Activated T-helper 17 cell treated with anti-CD3 and anti-CD28 coated beads, Interleukin-2, amount 50 U/mL, for 72 hours (primary cell): ENCODE measurements around the gene RAB17. TPM values are rescaled to one million over a fixed set of nuclear protein-coding genes. Genes with fewer than 3 reads are reported as not detected.
"Not testable (repeated sequence)": the region's sequence is repeated elsewhere in the genome, so short reads cannot be mapped to it uniquely, and the experiment has no call there.

Experiments used
- ATAC-seq: fragments of 150-1000 bp; cut with Tn5 transposase; replicated peaks from 2 replicates; pipeline ENCODE4 v1.10.0; 2021; ENCODE audit warnings: mild to moderate bottlenecking, moderate library complexity
- H3K27ac Mint-ChIP-seq: one replicate; pipeline ENCODE4 v1.8.0; 2022; ENCODE audit warnings: mixed read lengths
- H3K27me3 Mint-ChIP-seq: one replicate; pipeline ENCODE4 v1.8.0; 2022; ENCODE audit warnings: mixed read lengths
- H3K36me3 Mint-ChIP-seq: one replicate; pipeline ENCODE4 v1.8.0; 2022; ENCODE audit warnings: low read depth, mild to moderate bottlenecking, mixed read lengths
- H3K4me1 Mint-ChIP-seq: one replicate; pipeline ENCODE4 v1.8.0; 2022; ENCODE audit warnings: mixed read lengths
- H3K4me3 Mint-ChIP-seq: one replicate; pipeline ENCODE4 v1.8.0; 2022; ENCODE audit warnings: mild to moderate bottlenecking, mixed read lengths
- H3K9me3 Mint-ChIP-seq: one replicate; pipeline ENCODE4 v1.8.0; 2022; ENCODE audit warnings: mixed read lengths
- total RNA-seq, 2 donors: library from RNA; stranded (reverse); gene quantifications; one replicate each; pipeline ENCODE4 v1.2.3, GENCODE V29; 2022

Gene RAB17
- total RNA-seq, 2 donors from 2014 or later: 0.43 to 2.5 TPM

DNA sequence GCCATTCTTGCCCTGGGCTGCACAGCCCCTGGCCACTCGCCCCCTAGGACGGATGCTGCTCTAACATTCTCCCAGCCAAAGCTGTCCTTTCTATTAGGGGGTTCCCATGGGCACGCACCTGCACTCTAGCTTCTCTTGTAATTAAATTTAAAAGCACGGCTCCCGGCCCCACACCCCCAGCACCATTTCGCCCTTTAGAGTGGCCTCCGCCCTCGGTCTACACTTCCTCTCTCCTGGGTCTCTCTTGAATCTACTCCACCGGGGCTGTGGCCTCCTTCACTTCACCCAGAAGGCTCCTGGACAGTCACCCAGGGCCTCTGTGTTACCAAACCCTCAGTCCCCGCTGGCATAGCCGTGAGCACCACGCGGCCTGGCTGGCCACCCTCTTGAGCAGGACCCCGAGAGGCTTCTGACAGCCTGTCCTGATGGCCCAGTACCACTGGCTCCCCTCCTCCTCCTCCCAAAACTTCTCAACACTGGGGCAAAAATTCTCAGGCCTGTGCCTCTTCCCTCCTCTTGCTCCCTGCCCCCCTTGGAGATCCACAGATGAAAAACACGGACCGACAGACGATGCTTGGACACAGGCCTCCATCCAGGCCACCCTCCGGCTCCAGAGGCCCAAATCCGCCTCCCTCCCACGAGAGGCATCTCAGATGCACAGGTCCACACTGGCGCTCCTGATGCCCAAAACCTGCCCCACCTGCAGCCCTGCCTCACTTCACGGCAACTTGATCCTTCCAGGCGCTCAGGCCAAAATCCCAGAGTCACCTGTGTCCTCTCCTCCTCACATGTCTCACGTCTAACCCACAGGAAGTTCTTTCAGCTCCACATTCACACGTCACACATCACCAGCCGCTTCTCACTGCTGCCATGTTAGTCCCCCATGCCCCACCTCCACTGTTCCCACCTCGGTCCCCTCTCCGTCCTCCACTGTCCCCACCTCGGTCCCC is 6.9 kb upstream of the RAB17 start:
- Mint-ChIP-seq H3K9me3 (no peaks in the 10 kb centered on the region), H3K4me3 (no peak overlapping the region), H3K27me3 (no peaks in the 10 kb centered on the region), H3K4me1 (no peaks in the 10 kb centered on the region), H3K27ac (peak overlapping the region; percentile 14), H3K36me3 (no peaks in the 10 kb centered on the region)
- no peak for ATAC-seq

DNA sequence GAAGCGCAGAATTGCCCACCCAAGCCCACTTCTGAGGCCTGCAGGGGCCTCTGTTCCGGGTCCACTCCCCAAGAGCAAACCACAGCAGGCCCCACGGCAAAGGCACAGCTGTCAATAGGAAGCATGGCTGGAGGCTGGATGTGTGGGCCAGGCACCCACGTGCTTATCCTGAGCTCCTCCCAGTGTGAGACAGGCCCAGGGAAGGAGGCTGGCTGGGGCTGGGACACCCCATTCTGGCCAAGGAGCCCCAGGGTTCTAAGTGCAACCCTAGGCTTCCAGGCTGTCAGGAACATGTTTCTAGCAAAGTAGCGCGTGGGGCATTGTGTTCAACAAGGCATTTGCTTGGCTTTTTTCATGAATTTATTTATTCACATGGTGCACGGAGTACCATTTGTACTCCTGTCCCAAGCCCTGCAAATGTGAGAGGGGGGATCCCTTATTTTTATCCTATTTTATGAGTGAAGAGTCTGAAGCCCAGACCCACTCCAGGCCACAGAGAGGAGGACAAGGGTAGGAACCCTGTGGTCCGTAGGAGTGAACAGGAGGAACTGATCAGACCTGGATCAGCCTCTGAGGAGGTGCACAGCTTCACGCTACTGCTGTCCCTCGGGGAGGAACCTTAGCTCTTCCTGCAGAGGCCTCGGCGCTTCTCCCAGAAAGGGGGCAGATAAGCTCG is 6.1 kb upstream of the RAB17 start:
- Mint-ChIP-seq H3K27ac (no peak overlapping the region), H3K4me3 (no peak overlapping the region), H3K4me1 (peaks cover 2% of the 10 kb centered on the region), H3K36me3 (no peaks in the 10 kb centered on the region), H3K9me3 (no peaks in the 10 kb centered on the region), H3K27me3 (no peaks in the 10 kb centered on the region)
- peak; percentile 2 for ATAC-seq

- not testable (repeated sequence) for H3K27ac Mint-ChIP-seq, H3K36me3 Mint-ChIP-seq, H3K4me1 Mint-ChIP-seq, H3K9me3 Mint-ChIP-seq, H3K4me3 Mint-ChIP-seq, ATAC-seq, H3K27me3 Mint-ChIP-seq
Measured at GRCh38 chr2:237595829-237596519, 5.4 kb upstream of the RAB17 start.

GRCh38 chr2:237594514-237594871 is 4.0 kb upstream of the RAB17 start:
- no peaks in the 10 kb centered on the region for H3K9me3 Mint-ChIP-seq
- no peak overlapping the region for H3K4me3 Mint-ChIP-seq
- peaks cover 5% of the 10 kb centered on the region for H3K4me1 Mint-ChIP-seq
- ATAC-seq: no peak
- no peaks in the 10 kb centered on the region for H3K36me3 Mint-ChIP-seq
- H3K27me3 Mint-ChIP-seq: no peaks in the 10 kb centered on the region
- no peak overlapping the region for H3K27ac Mint-ChIP-seq

- Mint-ChIP-seq H3K27me3 (no peaks in the 10 kb centered on the region), H3K36me3 (no peaks in the 10 kb centered on the region), H3K9me3 (no peaks in the 10 kb centered on the region), H3K4me1 (peaks cover 5% of the 10 kb centered on the region), H3K4me3 (no peak overlapping the region), H3K27ac (no peak overlapping the region)
- ATAC-seq: no peak
Measured at GRCh38 chr2:237593596-237594320, 3.2 kb upstream of the RAB17 start.

DNA sequence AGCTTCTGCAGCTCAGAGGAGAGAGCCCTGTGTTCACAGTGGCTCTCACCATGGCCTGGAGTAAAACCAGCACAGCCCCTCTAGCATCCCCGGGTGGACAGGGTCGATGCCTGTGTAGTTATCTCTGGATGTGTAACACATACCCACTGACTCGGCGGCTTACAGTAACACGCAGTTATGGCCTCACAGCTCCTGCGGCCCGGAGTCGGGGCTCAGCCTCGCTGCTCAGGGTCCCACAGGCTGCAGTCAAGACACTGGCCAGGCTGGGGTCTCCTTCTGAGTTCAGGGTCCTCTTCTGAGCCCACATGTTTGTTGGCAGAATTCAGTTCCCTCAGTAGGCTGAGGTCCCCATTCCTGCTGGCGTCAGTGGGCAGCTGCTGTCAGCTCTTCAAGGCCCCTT is 2.5 kb upstream of the RAB17 start:
- no peak overlapping the region for H3K27ac Mint-ChIP-seq
- no peaks in the 10 kb centered on the region for H3K9me3 Mint-ChIP-seq
- ATAC-seq: no peak
- H3K4me1 Mint-ChIP-seq: peaks cover 5% of the 10 kb centered on the region
- H3K4me3 Mint-ChIP-seq: no peak overlapping the region
- H3K27me3 Mint-ChIP-seq: no peaks in the 10 kb centered on the region
- no peaks in the 10 kb centered on the region for H3K36me3 Mint-ChIP-seq

DNA sequence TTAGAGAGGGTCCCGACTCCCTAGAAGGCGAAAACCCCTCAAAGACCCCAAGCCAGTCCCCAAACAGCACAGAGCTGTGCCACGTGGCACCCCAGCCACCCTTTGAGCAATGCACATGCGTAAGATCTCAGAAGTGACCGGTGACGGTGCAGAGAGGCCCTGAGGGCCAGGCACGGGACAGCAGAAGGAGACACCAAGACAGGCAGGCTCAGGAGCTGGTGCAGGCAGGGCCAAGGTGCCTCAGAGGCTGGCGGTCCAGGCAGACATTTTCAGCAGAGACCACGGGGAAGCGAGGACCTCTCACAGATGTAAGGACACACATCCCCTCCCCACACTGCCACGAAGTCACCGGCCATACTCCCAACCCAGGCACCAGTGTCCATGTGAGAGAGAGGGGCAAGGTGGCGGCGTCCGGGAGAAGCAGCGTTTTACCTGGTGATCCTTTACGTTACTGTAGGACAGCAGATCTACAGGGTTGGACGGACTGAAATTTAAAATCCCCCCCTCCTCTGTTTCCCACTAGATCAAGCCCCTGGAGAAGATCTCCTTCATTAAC is 2.0 kb upstream of the RAB17 start:
- H3K27me3 Mint-ChIP-seq: no peaks in the 10 kb centered on the region
- ATAC-seq: no peak
- no peaks in the 10 kb centered on the region for H3K36me3 Mint-ChIP-seq
- no peaks in the 10 kb centered on the region for H3K9me3 Mint-ChIP-seq
- H3K4me3 Mint-ChIP-seq: no peak overlapping the region
- H3K27ac Mint-ChIP-seq: no peak overlapping the region
- H3K4me1 Mint-ChIP-seq: peaks cover 5% of the 10 kb centered on the region

DNA sequence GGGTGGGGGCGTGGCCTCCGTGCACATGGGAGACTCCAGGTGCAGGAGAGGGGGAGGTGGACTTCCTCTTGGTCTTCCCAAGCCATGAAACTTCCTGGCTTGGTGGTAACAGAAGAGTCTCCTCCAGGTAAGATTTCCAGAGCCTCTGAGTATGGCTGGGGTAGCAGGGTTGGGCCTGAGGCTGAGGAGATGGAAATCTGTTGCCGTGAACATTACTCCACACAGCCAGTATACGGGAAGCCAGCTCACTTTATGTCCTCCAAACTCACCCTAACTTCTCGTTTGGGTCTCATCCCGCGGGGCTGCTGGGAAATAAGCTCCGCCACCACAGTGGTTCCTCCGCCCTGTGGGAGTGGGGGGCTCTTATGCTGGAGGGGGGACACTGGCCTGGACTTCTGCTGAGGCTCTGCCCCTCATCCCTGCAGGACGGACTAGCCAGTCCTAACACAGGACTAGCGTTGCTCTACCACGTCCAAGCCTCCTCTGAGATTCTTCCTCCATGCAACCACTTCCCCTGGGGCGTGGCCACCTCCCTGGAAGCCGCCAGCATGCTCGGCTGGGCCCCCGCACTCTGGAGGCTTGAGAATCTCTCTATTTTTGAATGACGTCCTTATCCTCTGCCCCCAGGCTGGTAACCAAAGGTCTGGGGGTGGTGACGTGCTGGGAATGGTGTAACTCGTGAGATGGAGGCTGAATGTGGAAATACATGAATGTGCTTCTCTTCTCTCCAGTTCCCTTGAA is 777 bp upstream of the RAB17 start:
- Mint-ChIP-seq H3K4me1 (peaks cover 5% of the 10 kb centered on the region), H3K27me3 (no peaks in the 10 kb centered on the region), H3K36me3 (no peaks in the 10 kb centered on the region), H3K9me3 (no peaks in the 10 kb centered on the region), H3K4me3 (peak overlapping the region; percentile 30), H3K27ac (peak overlapping the region; percentile 41)
- no peak for ATAC-seq

DNA sequence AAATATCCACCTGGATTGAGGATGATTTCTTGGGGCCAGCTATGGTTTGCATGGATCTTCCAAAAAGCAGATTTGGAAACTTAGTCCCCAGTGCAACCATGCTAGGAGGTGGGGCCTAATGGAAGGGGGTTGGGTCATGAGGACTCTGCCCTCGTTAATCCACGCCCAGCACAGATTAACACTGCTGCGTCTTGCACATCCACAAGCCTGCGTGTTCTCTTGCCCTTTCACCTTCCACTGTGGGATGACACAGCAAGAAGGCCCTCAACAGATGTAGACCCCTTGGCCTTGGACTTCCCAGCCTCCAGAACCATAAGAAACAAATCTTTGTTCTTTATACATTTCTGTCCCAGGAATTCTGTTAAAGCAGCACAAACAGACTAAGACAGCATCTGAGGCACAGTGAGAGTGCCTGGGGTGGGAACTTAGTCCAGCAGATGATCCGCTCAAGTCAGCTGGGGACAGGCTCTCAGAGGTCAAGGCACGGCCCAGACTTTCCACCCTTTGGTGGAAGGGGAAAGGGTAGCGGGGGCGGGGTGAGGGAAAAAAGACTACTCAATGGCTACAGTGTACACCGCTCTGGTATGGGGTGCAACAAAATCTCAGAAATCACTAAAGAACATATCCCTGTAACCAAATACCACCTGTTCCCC is 2.4 kb downstream of the RAB17 start:
- no peak overlapping the region for H3K4me3 Mint-ChIP-seq
- H3K9me3 Mint-ChIP-seq: no peaks in the 10 kb centered on the region
- H3K27ac Mint-ChIP-seq: no peak overlapping the region
- peaks cover 5% of the 10 kb centered on the region for H3K4me1 Mint-ChIP-seq
- no peaks in the 10 kb centered on the region for H3K27me3 Mint-ChIP-seq
- no peak for ATAC-seq
- H3K36me3 Mint-ChIP-seq: no peaks in the 10 kb centered on the region

DNA sequence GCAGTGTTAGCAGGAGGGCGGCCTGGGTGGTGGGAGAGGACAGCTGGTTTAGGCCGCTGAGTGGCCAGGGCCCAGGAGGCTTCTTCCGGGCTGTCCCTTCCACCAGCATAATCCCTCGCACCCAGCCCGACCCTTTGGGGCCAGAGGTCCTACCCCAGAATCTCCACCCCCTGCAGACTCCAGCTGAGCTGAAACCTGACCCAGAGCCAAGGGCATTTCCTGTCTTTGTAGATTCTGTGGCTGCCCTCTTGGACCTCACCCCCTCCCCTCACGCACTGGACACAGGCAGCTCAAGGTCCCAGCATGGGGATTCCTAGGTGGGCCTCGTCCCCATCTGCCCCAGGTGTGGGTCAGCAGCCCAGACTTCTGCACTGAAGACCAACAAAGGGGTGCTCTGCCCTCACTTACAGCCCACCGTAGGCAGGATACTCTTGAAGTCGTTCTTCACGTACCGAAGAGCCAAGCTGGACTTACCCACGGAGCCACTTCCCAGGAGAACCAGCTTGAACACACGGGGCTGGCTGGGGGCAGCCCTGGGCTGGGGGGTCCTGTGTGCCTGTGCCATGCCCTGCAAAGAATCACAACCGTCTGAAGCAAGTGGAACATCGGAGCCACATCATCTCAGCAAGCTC is 4.8 kb downstream of the RAB17 start:
- H3K4me1 Mint-ChIP-seq: no peaks in the 10 kb centered on the region
- no peaks in the 10 kb centered on the region for H3K27me3 Mint-ChIP-seq
- no peak overlapping the region for H3K4me3 Mint-ChIP-seq
- H3K9me3 Mint-ChIP-seq: no peaks in the 10 kb centered on the region
- no peak overlapping the region for H3K27ac Mint-ChIP-seq
- no peak for ATAC-seq
- no peaks in the 10 kb centered on the region for H3K36me3 Mint-ChIP-seq

- H3K4me3 Mint-ChIP-seq: no peak overlapping the region
- H3K4me1 Mint-ChIP-seq: no peaks in the 10 kb centered on the region
- peaks cover 1% of the 10 kb centered on the region for H3K27me3 Mint-ChIP-seq
- no peak for ATAC-seq
- H3K36me3 Mint-ChIP-seq: no peaks in the 10 kb centered on the region
- no peaks in the 10 kb centered on the region for H3K9me3 Mint-ChIP-seq
- H3K27ac Mint-ChIP-seq: no peak overlapping the region
Measured at GRCh38 chr2:237583385-237584295, 6.9 kb downstream of the RAB17 start.
